Measurements from ENCODE around the gene MRTFA.

GRCh38 chr22:40491990-40492631 is 144.4 kb downstream of the MRTFA start:
- TF ChIP-seq CTCF (IDR thresholded peaks at IDR 0.05) (no peak), POLR2A (IDR thresholded peaks at IDR 0.05) (no peak)

All from lower leg skin (tissue), 3 donors.